GM12878 (cell line): Measurements from ENCODE around the gene ODAPH. TPM values are rescaled to one million over a fixed set of nuclear protein-coding genes. Genes with fewer than 3 reads are reported as not detected.

ENCODE experiments used
- ATAC-seq: fragments of 200-7000 bp; cut with Tn5 transposase; 3 replicates; pipeline ENCODE4 v1.9.1; 2020; ENCODE audit warnings: mild to moderate bottlenecking, moderate library complexity
- Bru-seq: library from RNA; stranded (reverse); fragments of 400-500 nt; gene quantifications from one replicate; lab custom pipeline; 2021; lab: Mats Ljungman, UMichigan
- BruChase-seq, 2 experiments: library from RNA; stranded (reverse); fragments of 400-500 nt; gene quantifications; one replicate each; lab custom pipeline; 2021; lab: Mats Ljungman, UMichigan
- BruUV-seq: library from RNA; stranded (reverse); fragments of 400-500 nt; replicated peaks from 2 replicates; lab custom pipeline; 2021; lab: Mats Ljungman, UMichigan
- CTCF ChIA-PET: fragments of 300-600 bp; sonication (Branson Sonifier 250); formaldehyde crosslinking; extraction: SDS; loops from one replicate; lab custom pipeline; 2021; ENCODE audit warnings: inconsistent platforms; lab: Yijun Ruan, JAX
- POLR2A ChIA-PET: fragments of 350-600 bp; formaldehyde crosslinking; extraction: SDS; loops from one replicate; lab custom pipeline; 2021; ENCODE audit warnings: inconsistent platforms; lab: Charles Lee
- RAD21 ChIA-PET: fragments of 300-600 bp; sonication (Branson Sonifier 250); formaldehyde crosslinking; loops from one replicate; lab custom pipeline; 2023; ENCODE audit warnings: antibody characterized with exemption; ENCODE audit not compliant: unreplicated experiment; lab: Charles Lee
- SMC1A ChIA-PET: fragments of 300-600 bp; sonication (Branson Sonifier 250); formaldehyde crosslinking; loops from one replicate; lab custom pipeline; 2023; ENCODE audit not compliant: unreplicated experiment, uncharacterized antibody; lab: Charles Lee
- DNase-seq: peaks from one replicate; pipeline ENCODE4 v3.0.0-alpha.2; 2011; ENCODE audit warnings: low read depth, low spot score
- FAIRE-seq: peaks from 3 replicates; lab custom pipeline; 2011; peaks lifted over from hg19 to GRCh38; lab: Jason Lieb, UNC
- H2AFZ ChIP-seq: 2 replicates; pipeline ENCODE4 v1.6.0; 2011; ENCODE audit warnings: low read depth, low read length, control low read depth; ENCODE audit not compliant: control insufficient read depth
- H3K27ac ChIP-seq: 2 replicates; pipeline ENCODE4 v1.5.1; 2011; ENCODE audit warnings: control low read depth; ENCODE audit not compliant: control insufficient read depth, insufficient read depth
- H3K27me3 ChIP-seq, 2 experiments: replicated peaks in 1 of 2; 2 replicates each; pipeline versions ENCODE4 v1.6.0 to v1.6.1; 2011; ENCODE audit warnings: low read length in 1 of 2; ENCODE audit not compliant: control insufficient read depth in 2 of 2, insufficient read depth in 2 of 2
- H3K36me3 ChIP-seq, 2 experiments: 2 replicates each; pipeline ENCODE4 v1.5.1; 2011; ENCODE audit warnings: low read length in 1 of 2; ENCODE audit not compliant: control insufficient read depth in 2 of 2, insufficient read depth in 2 of 2
- H3K4me1 ChIP-seq: 2 replicates; pipeline ENCODE4 v1.6.1; 2011; ENCODE audit warnings: mild to moderate bottlenecking, low read length, moderate library complexity, mixed read lengths; ENCODE audit not compliant: control insufficient read depth, insufficient read depth
- H3K4me2 ChIP-seq: 2 replicates; pipeline ENCODE4 v1.6.0; 2011; ENCODE audit warnings: control low read depth; ENCODE audit not compliant: control insufficient read depth, insufficient read depth
- H3K4me3 ChIP-seq: fragments of 200-600 bp; sonication (generic); 2 replicates; pipeline ENCODE4 v1.5.1; 2016
- H3K79me2 ChIP-seq: 2 replicates; pipeline ENCODE4 v1.6.0; 2011; ENCODE audit warnings: low read length; ENCODE audit not compliant: control insufficient read depth, insufficient read depth
- H3K9ac ChIP-seq: 2 replicates; pipeline ENCODE4 v1.8.0; 2011; ENCODE audit warnings: low read length, control low read depth, mixed read lengths; ENCODE audit not compliant: control insufficient read depth, insufficient read depth
- H3K9me3 ChIP-seq: replicated peaks from 3 replicates; pipeline ENCODE4 v1.5.1; 2011; ENCODE audit warnings: mild to moderate bottlenecking, low read length; ENCODE audit not compliant: control insufficient read depth, insufficient read depth
- H4K20me1 ChIP-seq: 2 replicates; pipeline ENCODE4 v1.6.0; 2011; ENCODE audit not compliant: control insufficient read depth, insufficient read depth
- BRCA1 ChIP-seq: IDR thresholded peaks from 2 replicates; pipeline ENCODE4 v1.6.1; 2011; ENCODE audit warnings: low read depth, low read length, improper control_type of control experiment
- CBFB ChIP-seq: IDR thresholded peaks from 2 replicates; pipeline ENCODE4 v1.6.1; 2016; ENCODE audit warnings: antibody characterized with exemption, low read depth
- CREM ChIP-seq: IDR thresholded peaks from 2 replicates; pipeline ENCODE4 v1.6.1; 2014; ENCODE audit warnings: antibody characterized with exemption, low read depth
- EP300 ChIP-seq, 2 experiments: fragments of 150-350 bp in 1 of 2; IDR thresholded peaks; 2 replicates each; pipeline ENCODE4 v1.6.1; 2011 to 2012; ENCODE audit warnings: low read depth in 2 of 2, low read length in 2 of 2, borderline replicate concordance in 1 of 2, improper control_type of control experiment in 1 of 2, inconsistent platforms in 1 of 2; ENCODE audit not compliant: control insufficient read depth in 1 of 2
- FOXM1 ChIP-seq: IDR thresholded peaks from 2 replicates; pipeline ENCODE4 v1.6.1; 2012; ENCODE audit warnings: low read depth, mild to moderate bottlenecking, inconsistent platforms, low read length, moderate library complexity
- MYB ChIP-seq: fragments of 150-350 bp; IDR thresholded peaks from 2 replicates; pipeline ENCODE4 v1.6.1; 2014; ENCODE audit warnings: mild to moderate bottlenecking, low read depth, low read length, borderline replicate concordance
- NFIC ChIP-seq: IDR thresholded peaks from 2 replicates; pipeline ENCODE4 v1.6.1; 2012; ENCODE audit warnings: low read depth, mild to moderate bottlenecking, inconsistent platforms, low read length, moderate library complexity
- NFYA ChIP-seq: IDR thresholded peaks from 2 replicates; pipeline ENCODE4 v1.6.1; 2011; ENCODE audit warnings: low read depth, mild to moderate bottlenecking, low read length, improper control_type of control experiment, borderline replicate concordance
- NR2C2 ChIP-seq: IDR thresholded peaks from 2 replicates; pipeline ENCODE4 v1.6.1; 2011; ENCODE audit warnings: borderline replicate concordance, low read depth; ENCODE audit not compliant: control insufficient read depth, insufficient read length
- NR2F1 ChIP-seq: fragments of 450-650 bp; conservative IDR thresholded peaks from 2 replicates; pipeline ENCODE4 v1.6.1; 2017; ENCODE audit warnings: mild to moderate bottlenecking
- POU2F2 ChIP-seq: IDR thresholded peaks from 3 replicates; pipeline ENCODE4 v1.6.1; 2011; ENCODE audit warnings: low read depth, mild to moderate bottlenecking, low read length, borderline replicate concordance
- RUNX3 ChIP-seq: IDR thresholded peaks from 2 replicates; pipeline ENCODE4 v1.6.1; 2012; ENCODE audit warnings: low read length, inconsistent platforms
- ZBED1 ChIP-seq: IDR thresholded peaks from 2 replicates; pipeline ENCODE4 v1.6.1; 2016; ENCODE audit warnings: borderline replicate concordance
- WGBS: methylation state at CpG from one replicate; pipeline ENCODE4 v1.1.6; 2016; ENCODE audit warnings: low lambda C conversion rate; ENCODE audit not compliant: insufficient replicate concordance, insufficient coverage; ENCODE audit errors: missing lambda C conversion rate; 5-methylcytosine and 5-hydroxymethylcytosine counted together
- in situ Hi-C: fragments of 300-500 bp; cut with MboI; formaldehyde crosslinking; loops from 9 replicates; pipeline ENCODE4 v1.14.3; 2018; ENCODE audit warnings: mixed read lengths
- intact Hi-C: fragments of 100-400 bp; cut with micrococcal nuclease; formaldehyde crosslinking; loops from one replicate; pipeline ENCODE4 v1.14.2; 2022; ENCODE audit not compliant: unreplicated experiment
- long read RNA-seq, 2 experiments: library from polyadenylated mRNA; unstranded; transcript quantifications; one replicate each; pipeline ENCODE4 v2.0.0, GENCODE V29; 2019 to 2020
- polyA minus RNA-seq, 3 experiments: library from RNA; depleted of rRNA, polyadenylated mRNA; stranded (reverse); fragments of >200 nt; gene quantifications; 2 replicates each; pipeline ENCODE4 v1.2.3, GENCODE V29; 2011
- polyA plus RNA-seq, 11 experiments: library from polyadenylated mRNA; depleted of rRNA in 4 of 11; unstranded in 6 of 11; stranded (reverse) in 5 of 11; fragments of >200 nt; fragmentation: Nextera tagmentation in 4 of 11; fragmentation: Illumina TruSeq in 1 of 11; extraction: Ambion mirVana in 4 of 11; extraction: Trizol in 1 of 11; gene quantifications; 1 replicate in 1 of 11; 2 replicates in 10 of 11; pipeline versions ENCODE4 v1.2.1 to v1.2.3, GENCODE V29; 2011 to 2016; ENCODE audit warnings: inconsistent platforms in 2 of 11, missing spikeins in 2 of 11, low read depth in 1 of 11
- total RNA-seq, 4 experiments: library from RNA; depleted of rRNA in 3 of 4; stranded (reverse); fragments of >200 nt in 3 of 4; fragmentation: Illumina TruSeq in 1 of 4; extraction: Trizol in 1 of 4; gene quantifications; 2 replicates each; pipeline versions ENCODE4 v1.2.1 to v1.2.3, GENCODE V29; 2013 to 2021
- TF ChIP-seq, protein P1 (sequence below): fragments of 150-350 bp; IDR thresholded peaks from 2 replicates; pipeline ENCODE4 v1.6.1; 2014; ENCODE audit warnings: mild to moderate bottlenecking, low read depth, low read length
- TF ChIP-seq, protein P2 (sequence below): fragments of 450-650 bp; IDR thresholded peaks from 2 replicates; pipeline ENCODE4 v1.6.1; 2014; ENCODE audit warnings: mild to moderate bottlenecking

ODAPH gene, protein sequence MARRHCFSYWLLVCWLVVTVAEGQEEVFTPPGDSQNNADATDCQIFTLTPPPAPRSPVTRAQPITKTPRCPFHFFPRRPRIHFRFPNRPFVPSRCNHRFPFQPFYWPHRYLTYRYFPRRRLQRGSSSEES
- not detected in 2 replicates for total RNA-seq (2013; cell fraction: nucleolus; rRNA removed)
- total RNA-seq (2014; rRNA removed) (0.05 TPM in 1 of 2 replicates, not detected in the other), total RNA-seq (2014; rRNA removed; fragmentation: Illumina TruSeq; extraction: Trizol) (0.13 and 0.18 TPM in 2 replicates), total RNA-seq (2021) (not detected in 2 replicates), polyA plus RNA-seq (2011; rRNA removed) (not detected in 2 replicates), polyA plus RNA-seq (2014; fragmentation: Illumina TruSeq; extraction: Trizol) (0.12 TPM in 1 of 2 replicates, not detected in the other), polyA plus RNA-seq (2014; fragmentation: Nextera tagmentation; extraction: Ambion mirVana) (under 1 TPM; 0.06 to 0.13 TPM), polyA plus RNA-seq (2014; rRNA removed) (0.11 TPM in 1 of 2 replicates, not detected in the other), polyA plus RNA-seq (2016; fragmentation: Nextera tagmentation; extraction: Ambion mirVana) (not detected), polyA minus RNA-seq (2011; rRNA and poly(A)+ RNA removed) (not detected in 2 replicates), Bru-seq, nascent RNA (percentile 26 among the genes with signal in this experiment), BruChase-seq, experiment 1, labeled RNA remaining after a 6-hour chase (percentile 47 among the genes with signal in this experiment), BruChase-seq, experiment 2, labeled RNA remaining after a 2-hour chase (percentile 45 among the genes with signal in this experiment)
- polyA plus RNA-seq (2011; ENCODE audit: low read depth): not detected
- polyA plus RNA-seq (2011; cell fraction: cytosol; rRNA removed): not detected in 2 replicates
- polyA plus RNA-seq (2011; cell fraction: nucleus; rRNA removed): 0.45 TPM in 1 of 2 replicates, not detected in the other
- 0.07 and 0.45 TPM in 2 replicates for polyA plus RNA-seq (2012)
- polyA minus RNA-seq (2011; cell fraction: cytosol; rRNA and poly(A)+ RNA removed): not detected in 2 replicates
- not detected in 2 replicates for polyA minus RNA-seq (2011; cell fraction: nucleus; rRNA and poly(A)+ RNA removed)
- long read RNA-seq, experiment 1: 0 reads
- long read RNA-seq, experiment 2: 0 reads

DNA sequence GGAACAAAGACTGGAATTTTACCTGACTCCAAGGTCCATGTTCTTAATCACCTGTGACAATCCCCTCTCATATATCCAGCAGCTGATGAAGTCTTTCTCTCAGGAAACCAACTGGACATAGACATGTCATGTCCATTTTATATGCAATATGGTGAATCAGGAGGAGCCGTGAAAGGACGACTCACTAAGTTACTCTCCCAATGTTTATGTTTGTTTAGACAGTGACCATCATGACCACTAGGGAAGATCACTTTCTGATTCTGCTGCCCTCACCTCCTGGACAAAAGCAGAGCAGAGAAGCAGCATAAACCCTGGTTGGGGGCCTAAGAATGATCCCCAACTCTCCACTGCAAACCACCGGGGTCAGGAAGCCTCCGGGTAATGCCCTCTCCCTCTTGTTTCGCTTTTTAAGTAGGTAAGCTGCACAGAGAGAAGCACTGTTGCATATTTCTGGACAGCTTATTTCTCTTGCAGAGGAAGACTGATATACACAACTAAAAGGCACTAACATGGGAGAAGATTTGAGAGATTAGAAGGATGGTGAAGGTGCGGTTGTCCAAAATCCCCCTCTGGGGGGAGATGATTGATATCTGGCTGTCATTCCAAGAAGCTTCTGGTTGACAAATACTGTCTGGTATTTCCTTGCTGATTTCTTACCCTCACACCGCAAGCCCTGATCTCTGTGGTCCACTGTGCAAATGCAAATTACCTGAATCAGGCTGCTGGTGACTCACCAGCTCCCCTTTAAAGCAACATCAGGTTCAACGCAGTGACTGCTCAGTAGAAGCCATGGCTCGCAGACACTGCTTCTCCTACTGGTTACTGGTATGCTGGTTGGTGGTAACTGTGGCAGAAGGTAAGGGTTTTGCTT is at the start of gene ODAPH:
ODAPH (plus strand) TSS at position 773 of the 871 bp plus-strand sequence; CDS start at position 790, 17 bp downstream.
- 2% methylated on average over 9 of the region's 9 CpGs for WGBS
- in situ Hi-C loops: no loop called here
- peak; percentile 93 for FAIRE-seq
- TF ChIP-seq RUNX3 (peak; percentile 84), BRCA1 (no peak), CREM (no peak), POU2F2 (peak; percentile 86; the same call in 2 of the 3 replicates), NR2C2 (no peak), NFYA (no peak), EP300 (IDR thresholded peaks at IDR 0.05; ENCODE audit: borderline replicate concordance in 1 of 2, control insufficient read depth in 1 of 2, low read depth in 2 of 2, low read length in 2 of 2) (no peak), CBFB (0 out of 2 replicates have a peak, but pooled peaks have one; percentile 39), FOXM1 (no peak), MYB (no peak), NR2F1 (0 out of 2 replicates have a peak, but pooled peaks have one; percentile 43), ZBED1 (no peak), NFIC (peak; percentile 46; the same call in 1 of the 2 replicates)
- TF ChIP-seq, protein P1, sequence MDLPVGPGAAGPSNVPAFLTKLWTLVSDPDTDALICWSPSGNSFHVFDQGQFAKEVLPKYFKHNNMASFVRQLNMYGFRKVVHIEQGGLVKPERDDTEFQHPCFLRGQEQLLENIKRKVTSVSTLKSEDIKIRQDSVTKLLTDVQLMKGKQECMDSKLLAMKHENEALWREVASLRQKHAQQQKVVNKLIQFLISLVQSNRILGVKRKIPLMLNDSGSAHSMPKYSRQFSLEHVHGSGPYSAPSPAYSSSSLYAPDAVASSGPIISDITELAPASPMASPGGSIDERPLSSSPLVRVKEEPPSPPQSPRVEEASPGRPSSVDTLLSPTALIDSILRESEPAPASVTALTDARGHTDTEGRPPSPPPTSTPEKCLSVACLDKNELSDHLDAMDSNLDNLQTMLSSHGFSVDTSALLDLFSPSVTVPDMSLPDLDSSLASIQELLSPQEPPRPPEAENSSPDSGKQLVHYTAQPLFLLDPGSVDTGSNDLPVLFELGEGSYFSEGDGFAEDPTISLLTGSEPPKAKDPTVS: no peak
- TF ChIP-seq, protein P2, sequence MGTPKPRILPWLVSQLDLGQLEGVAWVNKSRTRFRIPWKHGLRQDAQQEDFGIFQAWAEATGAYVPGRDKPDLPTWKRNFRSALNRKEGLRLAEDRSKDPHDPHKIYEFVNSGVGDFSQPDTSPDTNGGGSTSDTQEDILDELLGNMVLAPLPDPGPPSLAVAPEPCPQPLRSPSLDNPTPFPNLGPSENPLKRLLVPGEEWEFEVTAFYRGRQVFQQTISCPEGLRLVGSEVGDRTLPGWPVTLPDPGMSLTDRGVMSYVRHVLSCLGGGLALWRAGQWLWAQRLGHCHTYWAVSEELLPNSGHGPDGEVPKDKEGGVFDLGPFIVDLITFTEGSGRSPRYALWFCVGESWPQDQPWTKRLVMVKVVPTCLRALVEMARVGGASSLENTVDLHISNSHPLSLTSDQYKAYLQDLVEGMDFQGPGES: no peak

More for the DNA sequence above, at the start of gene ODAPH:
- Histone ChIP-seq H3K27me3 (no peaks in the 10 kb centered on the region; a peak in 1 of 4 replicates), H3K4me3 (peak within 1 kb of the TSS; percentile 42; the same call in 1 of the 2 replicates), H2AFZ (peak within 1 kb of the TSS; percentile 61), H3K79me2 (no peaks in the 10 kb centered on the region), H3K27ac (no peak within 1 kb of the TSS), H3K9ac (no peak within 1 kb of the TSS), H3K4me1 (peaks cover 3% of the 10 kb centered on the region; the same call in 1 of the 2 replicates), H4K20me1 (no peaks in the 10 kb centered on the region; the same call in 1 of the 2 replicates), H3K4me2 (peak within 1 kb of the TSS; percentile 82), H3K9me3 (no peaks in the 10 kb centered on the region), H3K36me3 (no peaks in the 10 kb centered on the region)
- ChIA-PET SMC1A (interaction anchor here (0.9 to 1.4 kb wide), 3 partner anchors 9 to 97 kb away, joined by 3 to 4 read pairs (median 3); no protein-coding TSS in a partner anchor), POLR2A (interaction anchor here (0.5 to 0.9 kb wide), 3 partner anchors 34 to 376 kb away, joined by 3 read pairs; no protein-coding TSS in a partner anchor), CTCF (interaction anchor here (0.8 to 1.2 kb wide), 2 partner anchors 41 to 293 kb away, joined by 3 read pairs; no protein-coding TSS in a partner anchor), RAD21 (no interaction called here)
- DNase-seq (peak; percentile 42), ATAC-seq (peak; percentile 97)
- BruUV-seq: no TSS peak
- intact Hi-C loops: no loop called here
